Loucy (cell line): ENCODE measurements around the gene SLC4A11.

ENCODE experiments used
- H2AFZ ChIP-seq: fragments of 200-600 bp; sonication (generic); 2 replicates; pipeline ENCODE4 v1.6.0; 2016; ENCODE audit warnings: antibody characterized with exemption, mild to moderate bottlenecking, low read length, moderate library complexity
- H3F3A ChIP-seq: fragments of 200-600 bp; 2 replicates; pipeline ENCODE4 v1.6.0; 2016; ENCODE audit warnings: antibody characterized with exemption, low read depth, mild to moderate bottlenecking
- H3K27me3 ChIP-seq: fragments of 200-600 bp; sonication (generic); 2 replicates; pipeline ENCODE4 v1.6.1; 2014; ENCODE audit warnings: low read length, mild to moderate bottlenecking; ENCODE audit not compliant: insufficient read depth, poor library complexity, severe bottlenecking
- H3K36me3 ChIP-seq: fragments of 200-600 bp; sonication (generic); 2 replicates; pipeline ENCODE4 v1.6.1; 2016; ENCODE audit warnings: low read length; ENCODE audit not compliant: insufficient read depth
- H3K4me1 ChIP-seq: fragments of 200-600 bp; sonication (generic); 2 replicates; pipeline ENCODE4 v1.5.1; 2014; ENCODE audit warnings: low read length, mild to moderate bottlenecking; ENCODE audit not compliant: insufficient read depth, poor library complexity, severe bottlenecking
- H3K4me2 ChIP-seq: fragments of 200-600 bp; sonication (generic); 2 replicates; pipeline ENCODE4 v1.6.0; 2014; ENCODE audit warnings: antibody characterized with exemption, low read length, low read depth, mild to moderate bottlenecking; ENCODE audit not compliant: poor library complexity, severe bottlenecking
- H3K4me3 ChIP-seq: fragments of 200-600 bp; sonication (generic); 2 replicates; pipeline ENCODE4 v1.5.1; 2014; ENCODE audit warnings: low read length, mild to moderate bottlenecking, mixed read lengths; ENCODE audit not compliant: poor library complexity, severe bottlenecking
- H3K79me2 ChIP-seq: fragments of 200-600 bp; sonication (generic); 2 replicates; pipeline ENCODE4 v1.6.1; 2014; ENCODE audit warnings: low read length; ENCODE audit not compliant: insufficient read depth
- H3K9ac ChIP-seq: fragments of 200-600 bp; sonication (generic); 2 replicates; pipeline ENCODE4 v1.6.0; 2014; ENCODE audit warnings: mild to moderate bottlenecking, low read depth, low read length, moderate library complexity; ENCODE audit not compliant: poor library complexity, severe bottlenecking
- H3K9me2 ChIP-seq: fragments of 200-600 bp; sonication (generic); replicated peaks from 2 replicates; pipeline ENCODE4 v1.6.1; 2016; ENCODE audit warnings: low read depth, low read length, mixed read lengths
- H3K9me3 ChIP-seq: fragments of 200-600 bp; sonication (generic); 2 replicates; pipeline ENCODE4 v1.6.1; 2014; ENCODE audit warnings: mild to moderate bottlenecking, antibody characterized with exemption, low read length, low read depth; ENCODE audit not compliant: insufficient read depth
- H4K20me1 ChIP-seq: fragments of 200-600 bp; sonication (generic); 2 replicates; pipeline ENCODE4 v1.6.0; 2014; ENCODE audit warnings: antibody characterized with exemption, low read length, mild to moderate bottlenecking; ENCODE audit not compliant: insufficient read depth, poor library complexity, severe bottlenecking
- CTCF ChIP-seq: fragments of 200-600 bp; sonication (generic); conservative IDR thresholded peaks from 2 replicates; pipeline ENCODE4 v1.5.1; 2014; ENCODE audit warnings: mild to moderate bottlenecking, antibody characterized with exemption, low read length
- EZH2phosphoT487 ChIP-seq: fragments of 200-600 bp; IDR thresholded peaks from 2 replicates; pipeline ENCODE4 v1.6.1; 2018; ENCODE audit warnings: antibody characterized with exemption, mild to moderate bottlenecking, moderate library complexity, borderline replicate concordance

Gene SLC4A11

GRCh38 chr20:3245156-3245555 is 6.2 kb upstream of the SLC4A11 start:
- Histone ChIP-seq H4K20me1 (no peaks in the 10 kb centered on the region), H3K9me3 (no peaks in the 10 kb centered on the region), H3K79me2 (no peaks in the 10 kb centered on the region), H2AFZ (no peak overlapping the region), H3K36me3 (no peaks in the 10 kb centered on the region), H3K27me3 (no peaks in the 10 kb centered on the region), H3K4me3 (no peak overlapping the region), H3K9me2 (no peaks in the 10 kb centered on the region), H3F3A (no peaks in the 10 kb centered on the region), H3K9ac (no peak overlapping the region), H3K4me2 (no peak overlapping the region), H3K4me1 (no peaks in the 10 kb centered on the region)
- TF ChIP-seq EZH2phosphoT487 (no peak), CTCF (no peak)

- Histone ChIP-seq H2AFZ (no peak overlapping the region), H3K9ac (no peak overlapping the region), H3K27me3 (no peaks in the 10 kb centered on the region), H3K4me3 (no peak overlapping the region), H3K4me1 (no peaks in the 10 kb centered on the region), H3K79me2 (no peaks in the 10 kb centered on the region), H4K20me1 (no peaks in the 10 kb centered on the region), H3K9me3 (no peaks in the 10 kb centered on the region), H3K4me2 (no peak overlapping the region), H3K36me3 (no peaks in the 10 kb centered on the region), H3F3A (no peaks in the 10 kb centered on the region), H3K9me2 (no peaks in the 10 kb centered on the region)
- TF ChIP-seq CTCF, result no peak
- TF ChIP-seq EZH2phosphoT487, result no peak
Observed at GRCh38 chr20:3244613-3245012, 5.6 kb upstream of the SLC4A11 start.

GRCh38 chr20:3243718-3244358 is 4.8 kb upstream of the SLC4A11 start:
- Histone ChIP-seq H3K4me1 (no peaks in the 10 kb centered on the region), H3K36me3 (no peaks in the 10 kb centered on the region), H4K20me1 (no peaks in the 10 kb centered on the region), H3K9ac (no peak overlapping the region), H3K79me2 (no peaks in the 10 kb centered on the region), H2AFZ (no peak overlapping the region), H3K9me2 (no peaks in the 10 kb centered on the region), H3K27me3 (no peaks in the 10 kb centered on the region), H3K4me3 (no peak overlapping the region), H3F3A (no peaks in the 10 kb centered on the region), H3K9me3 (no peaks in the 10 kb centered on the region), H3K4me2 (no peak overlapping the region)
- TF ChIP-seq CTCF (no peak), EZH2phosphoT487 (no peak)
